GM21360 (cell line): Measurements from ENCODE around the gene YBX3.
"Not testable (repeated sequence)": the region's sequence is repeated elsewhere in the genome, so short reads cannot be mapped to it uniquely, and the experiment has no call there.

Experiments used
- ATAC-seq: cut with Tn5 transposase; IDR thresholded peaks from one replicate; pipeline ENCODE4 v1.9.1; 2021; ENCODE audit warnings: mild to moderate bottlenecking, moderate library complexity; ENCODE audit not compliant: unreplicated experiment

The YBX3 gene

GRCh38 chr12:10722905-10723746 lies at the start of gene YBX3:
TSS of gene YBX3 (minus strand) at chr12:10723323. CDS start at chr12:10723111, 212 bp downstream.
- ATAC-seq: peak; percentile 37

- ATAC-seq: no peak
These were observed 48.1 kb upstream of the YBX3 start for GRCh38 chr12:10771132-10771733.

GRCh38 chr12:10759657-10760056 lies 36.5 kb upstream of the YBX3 start:
- no peak for ATAC-seq

- no peak for ATAC-seq
These were observed 33.1 kb upstream of the YBX3 start for GRCh38 chr12:10756194-10756593.

- no peak for ATAC-seq
These were observed 29.9 kb upstream of the YBX3 start for GRCh38 chr12:10753059-10753458.

GRCh38 chr12:10750385-10750727 lies 27.2 kb upstream of the YBX3 start:
- ATAC-seq: no peak

- peak; percentile 93 for ATAC-seq
These were observed 26.7 kb upstream of the YBX3 start for GRCh38 chr12:10749700-10750384.

GRCh38 chr12:10747730-10748129 lies 24.6 kb upstream of the YBX3 start:
- ATAC-seq: no peak

- ATAC-seq: not testable (repeated sequence)
These were observed 20.3 kb upstream of the YBX3 start for GRCh38 chr12:10743420-10743819.

GRCh38 chr12:10741845-10742244 lies 18.7 kb upstream of the YBX3 start:
- ATAC-seq: no peak

- ATAC-seq: no peak
These were observed 17.1 kb upstream of the YBX3 start for GRCh38 chr12:10740182-10740581.

- ATAC-seq: no peak
These were observed 16.3 kb upstream of the YBX3 start for GRCh38 chr12:10739157-10740118.

- no peak for ATAC-seq
These were observed 14.1 kb upstream of the YBX3 start for GRCh38 chr12:10737249-10737648.

GRCh38 chr12:10736463-10736862 lies 13.3 kb upstream of the YBX3 start:
- no peak for ATAC-seq

GRCh38 chr12:10735428-10735827 lies 12.3 kb upstream of the YBX3 start:
- ATAC-seq: no peak

- ATAC-seq: no peak
These were observed 9.4 kb upstream of the YBX3 start for GRCh38 chr12:10732549-10732948.

- no peak for ATAC-seq
These were observed 8.9 kb upstream of the YBX3 start for GRCh38 chr12:10732066-10732465.

GRCh38 chr12:10730559-10730958 lies 7.4 kb upstream of the YBX3 start:
- ATAC-seq: no peak

- ATAC-seq: no peak
These were observed 5.0 kb upstream of the YBX3 start for GRCh38 chr12:10728091-10728490.

GRCh38 chr12:10726945-10727344 lies 3.8 kb upstream of the YBX3 start:
- ATAC-seq: no peak

GRCh38 chr12:10725003-10725402 lies 1.9 kb upstream of the YBX3 start:
- no peak for ATAC-seq
